ENCODE data around the gene FMNL2.

Gene FMNL2

GRCh38 chr2:152406119-152406835 is 71.3 kb downstream of the FMNL2 start:
- DNase-seq = no peak

- DNase-seq = no peak
Measured at GRCh38 chr2:152406836-152407161, 71.8 kb downstream of the FMNL2 start.

- no peak for DNase-seq
Measured at GRCh38 chr2:152407204-152407721, 72.3 kb downstream of the FMNL2 start.

GRCh38 chr2:152407806-152408205 is 72.8 kb downstream of the FMNL2 start:
- DNase-seq = no peak

GRCh38 chr2:152408254-152408653 is 73.3 kb downstream of the FMNL2 start:
- DNase-seq = no peak

GRCh38 chr2:152409386-152410164 is 74.6 kb downstream of the FMNL2 start:
- DNase-seq = no peak

GRCh38 chr2:152410165-152410597 is 75.2 kb downstream of the FMNL2 start:
- DNase-seq = peak; percentile 40

- no peak for DNase-seq
Measured at GRCh38 chr2:152411154-152411553, 76.2 kb downstream of the FMNL2 start.

- no peak for DNase-seq
Measured at GRCh38 chr2:152413228-152414030, 78.5 kb downstream of the FMNL2 start.

GRCh38 chr2:152415231-152415642 is 80.3 kb downstream of the FMNL2 start:
- peak; percentile 63 for DNase-seq

- DNase-seq = no peak
Measured at GRCh38 chr2:152415796-152416195, 80.8 kb downstream of the FMNL2 start.

- DNase-seq = no peak
Measured at GRCh38 chr2:152418688-152419087, 83.7 kb downstream of the FMNL2 start.

GRCh38 chr2:152419944-152420343 is 85.0 kb downstream of the FMNL2 start:
- no peak for DNase-seq

- DNase-seq = no peak
Measured at GRCh38 chr2:152420363-152420762, 85.4 kb downstream of the FMNL2 start.

GRCh38 chr2:152420936-152421335 is 86.0 kb downstream of the FMNL2 start:
- no peak for DNase-seq

- DNase-seq = peak; percentile 18
Measured at GRCh38 chr2:152421521-152422370, 86.8 kb downstream of the FMNL2 start.

- DNase-seq = no peak
Measured at GRCh38 chr2:152423684-152424083, 88.7 kb downstream of the FMNL2 start.

GRCh38 chr2:152425765-152426727 is 91.1 kb downstream of the FMNL2 start:
- no peak for DNase-seq

GRCh38 chr2:152426801-152427200 is 91.8 kb downstream of the FMNL2 start:
- no peak for DNase-seq

- no peak for DNase-seq
Measured at GRCh38 chr2:152427902-152428301, 92.9 kb downstream of the FMNL2 start.

Measured in DMS53 (cell line).